K562 (cell line): ENCODE data around the gene NCF2. TPM values are rescaled to one million over a fixed set of nuclear protein-coding genes. Genes with fewer than 3 reads are reported as not detected.
A peak's percentile ranks its signal among the peaks of the same experiment; 100 is the strongest.

Experiments
- GABPA ChIP-seq: fragments of 200-800 bp; sonication (Bioruptor generic); conservative IDR thresholded peaks from 2 replicates; pipeline ENCODE4 v1.6.1; 2016; ENCODE audit warnings: low read depth, missing genetic modification characterization, missing compliant biosample characterization
- HIVEP1 ChIP-seq: fragments of 250-450 bp; sonication (Bioruptor Pico); IDR thresholded peaks from 2 replicates; pipeline ENCODE4 v1.4.0; 2020; ENCODE audit warnings: mild to moderate bottlenecking
- HLTF ChIP-seq: fragments of 450-650 bp; IDR thresholded peaks from 2 replicates; pipeline ENCODE4 v1.6.1; 2016
- MYC ChIP-seq, 2 experiments: fragments of 250-450 bp in 1 of 2; sonication (Bioruptor Pico) in 1 of 2; IDR thresholded peaks; 2 replicates each; pipeline versions ENCODE4 v1.5.1 to v1.6.1; 2012 to 2021; ENCODE audit warnings: low read depth in 2 of 2, borderline replicate concordance in 1 of 2, improper control_type of control experiment in 1 of 2, low read length in 1 of 2, mild to moderate bottlenecking in 1 of 2, moderate library complexity in 1 of 2
- SAFB2 ChIP-seq: fragments of 200-400 bp; formaldehyde crosslinking; IDR thresholded peaks from 2 replicates; pipeline ENCODE4 v1.6.1; 2018; ENCODE audit warnings: borderline replicate concordance, low read length, low read depth, moderate library complexity; ENCODE audit not compliant: severe bottlenecking
- SETDB1 ChIP-seq: IDR thresholded peaks from one replicate; pipeline ENCODE4 v1.6.1; 2012; ENCODE audit warnings: low read length, control low read depth, inconsistent platforms
- WHSC1 ChIP-seq: IDR thresholded peaks from one replicate; pipeline ENCODE4 v1.6.1; 2012; ENCODE audit warnings: low read length, control low read depth, inconsistent platforms
- ZFP30 ChIP-seq: fragments of 250-450 bp; sonication (Bioruptor Pico); IDR thresholded peaks from 2 replicates; pipeline ENCODE4 v1.8.0; 2022; ENCODE audit warnings: moderate library complexity, mild to moderate bottlenecking, inconsistent platforms, borderline replicate concordance
- ZNF175 ChIP-seq: fragments of 200-800 bp; sonication (Bioruptor generic); IDR thresholded peaks from 2 replicates; pipeline ENCODE4 v1.6.1; 2016; ENCODE audit warnings: low read depth, mild to moderate bottlenecking, missing genetic modification characterization, missing compliant biosample characterization
- ZNF561 ChIP-seq: fragments of 450-650 bp; formaldehyde crosslinking; conservative IDR thresholded peaks from 2 replicates; pipeline ENCODE4 v1.4.0; 2020; ENCODE audit warnings: mild to moderate bottlenecking, moderate library complexity
- polyA plus RNA-seq, 8 experiments: library from polyadenylated mRNA; depleted of rRNA in 4 of 8; stranded (reverse) in 5 of 8; unstranded in 3 of 8; fragments of >200 nt; fragmentation: Nextera tagmentation in 2 of 8; fragmentation: Illumina TruSeq in 1 of 8; extraction: Ambion mirVana in 2 of 8; extraction: Trizol in 1 of 8; gene quantifications; 2 replicates each; pipeline versions ENCODE4 v1.2.1 to v1.2.3, GENCODE V29; 2011 to 2014; ENCODE audit warnings: inconsistent platforms in 1 of 8, missing spikeins in 1 of 8
- total RNA-seq, 7 experiments: library from RNA; depleted of rRNA in 6 of 7; stranded (reverse); fragments of >200 nt in 6 of 7; fragmentation: Illumina TruSeq in 2 of 7; extraction: Trizol in 2 of 7; gene quantifications; 2 replicates each; pipeline versions ENCODE4 v1.2.1 to v1.2.3, GENCODE V29; 2011 to 2021; ENCODE audit warnings: low replicate concordance in 1 of 7
- TF ChIP-seq, protein P1 (sequence below): sonication (generic); formaldehyde crosslinking; IDR thresholded peaks from 2 replicates; pipeline ENCODE4 v1.8.0; 2022; ENCODE audit warnings: mild to moderate bottlenecking, missing genetic modification reagents
- TF ChIP-seq, protein P2 (sequence below): fragments of 450-650 bp; IDR thresholded peaks from 2 replicates; pipeline ENCODE4 v1.6.1; 2017; ENCODE audit warnings: antibody characterized with exemption, mild to moderate bottlenecking
- TF ChIP-seq, protein P3 (sequence below), 2 experiments: fragments of 450-650 bp in 1 of 2; IDR thresholded peaks; 2 replicates each; pipeline ENCODE4 v1.6.1; 2011 to 2017; ENCODE audit warnings: low read depth in 2 of 2, antibody characterized with exemption in 1 of 2, borderline replicate concordance in 1 of 2, low read length in 1 of 2, mild to moderate bottlenecking in 1 of 2, mixed read lengths in 1 of 2; ENCODE audit not compliant: control insufficient read depth in 1 of 2

The NCF2 gene
- total and polyA plus RNA-seq, 9 of the 15 experiments (the other 6 are each of a cell fraction or from before 2014, with no cell fraction given), result 0.07 to 0.54 (median 0.16) TPM; not detected in 3

DNA sequence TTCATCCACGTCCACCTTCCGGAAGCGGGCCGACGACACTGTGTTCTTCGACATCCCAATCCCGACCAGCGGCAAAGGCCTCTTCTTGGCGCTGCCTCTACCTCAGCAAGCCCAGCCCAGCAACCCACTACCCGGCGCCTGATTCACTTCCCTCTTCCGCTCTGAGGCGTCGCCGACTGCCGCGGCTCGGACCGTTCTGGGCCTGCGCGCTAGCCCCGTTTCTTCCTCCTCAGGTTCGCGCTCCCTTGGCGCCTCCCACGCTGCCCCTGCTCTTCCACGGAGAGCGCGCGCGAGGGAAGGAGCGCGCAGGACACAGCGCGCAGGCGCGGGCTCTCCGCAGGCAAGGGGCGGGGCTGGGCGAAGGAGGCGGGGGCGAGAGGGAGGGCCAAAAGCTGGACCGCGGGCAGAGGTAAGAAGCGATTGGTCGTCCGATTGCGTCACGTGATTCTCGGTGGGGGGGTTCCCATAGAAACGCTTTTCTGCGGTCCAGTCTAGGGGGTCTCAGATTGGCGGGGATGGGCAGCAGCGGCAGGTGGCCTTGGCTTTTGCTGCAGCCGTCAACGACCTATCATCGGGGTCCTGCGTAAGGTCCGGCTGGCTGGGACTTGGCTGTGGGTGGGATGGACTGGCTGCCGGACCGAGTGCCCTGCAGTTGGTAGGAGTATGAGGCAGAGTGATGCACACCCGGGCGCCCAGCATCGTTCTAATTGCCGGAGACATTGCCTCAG lies 45.5 kb upstream of the NCF2 start, which contains the start of gene ARPC5 (continued):
- TF ChIP-seq, protein P1, sequence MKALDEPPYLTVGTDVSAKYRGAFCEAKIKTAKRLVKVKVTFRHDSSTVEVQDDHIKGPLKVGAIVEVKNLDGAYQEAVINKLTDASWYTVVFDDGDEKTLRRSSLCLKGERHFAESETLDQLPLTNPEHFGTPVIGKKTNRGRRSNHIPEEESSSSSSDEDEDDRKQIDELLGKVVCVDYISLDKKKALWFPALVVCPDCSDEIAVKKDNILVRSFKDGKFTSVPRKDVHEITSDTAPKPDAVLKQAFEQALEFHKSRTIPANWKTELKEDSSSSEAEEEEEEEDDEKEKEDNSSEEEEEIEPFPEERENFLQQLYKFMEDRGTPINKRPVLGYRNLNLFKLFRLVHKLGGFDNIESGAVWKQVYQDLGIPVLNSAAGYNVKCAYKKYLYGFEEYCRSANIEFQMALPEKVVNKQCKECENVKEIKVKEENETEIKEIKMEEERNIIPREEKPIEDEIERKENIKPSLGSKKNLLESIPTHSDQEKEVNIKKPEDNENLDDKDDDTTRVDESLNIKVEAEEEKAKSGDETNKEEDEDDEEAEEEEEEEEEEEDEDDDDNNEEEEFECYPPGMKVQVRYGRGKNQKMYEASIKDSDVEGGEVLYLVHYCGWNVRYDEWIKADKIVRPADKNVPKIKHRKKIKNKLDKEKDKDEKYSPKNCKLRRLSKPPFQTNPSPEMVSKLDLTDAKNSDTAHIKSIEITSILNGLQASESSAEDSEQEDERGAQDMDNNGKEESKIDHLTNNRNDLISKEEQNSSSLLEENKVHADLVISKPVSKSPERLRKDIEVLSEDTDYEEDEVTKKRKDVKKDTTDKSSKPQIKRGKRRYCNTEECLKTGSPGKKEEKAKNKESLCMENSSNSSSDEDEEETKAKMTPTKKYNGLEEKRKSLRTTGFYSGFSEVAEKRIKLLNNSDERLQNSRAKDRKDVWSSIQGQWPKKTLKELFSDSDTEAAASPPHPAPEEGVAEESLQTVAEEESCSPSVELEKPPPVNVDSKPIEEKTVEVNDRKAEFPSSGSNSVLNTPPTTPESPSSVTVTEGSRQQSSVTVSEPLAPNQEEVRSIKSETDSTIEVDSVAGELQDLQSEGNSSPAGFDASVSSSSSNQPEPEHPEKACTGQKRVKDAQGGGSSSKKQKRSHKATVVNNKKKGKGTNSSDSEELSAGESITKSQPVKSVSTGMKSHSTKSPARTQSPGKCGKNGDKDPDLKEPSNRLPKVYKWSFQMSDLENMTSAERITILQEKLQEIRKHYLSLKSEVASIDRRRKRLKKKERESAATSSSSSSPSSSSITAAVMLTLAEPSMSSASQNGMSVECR (CRISPR knock-in tag), result peak; percentile 31; the same call in 1 of the 2 replicates
- TF ChIP-seq HIVEP1 (CRISPR knock-in tag), result no peak
- no peak for TF ChIP-seq ZNF561 (CRISPR knock-in tag)
- peak; percentile 29 for TF ChIP-seq SETDB1
- TF ChIP-seq, protein P2, sequence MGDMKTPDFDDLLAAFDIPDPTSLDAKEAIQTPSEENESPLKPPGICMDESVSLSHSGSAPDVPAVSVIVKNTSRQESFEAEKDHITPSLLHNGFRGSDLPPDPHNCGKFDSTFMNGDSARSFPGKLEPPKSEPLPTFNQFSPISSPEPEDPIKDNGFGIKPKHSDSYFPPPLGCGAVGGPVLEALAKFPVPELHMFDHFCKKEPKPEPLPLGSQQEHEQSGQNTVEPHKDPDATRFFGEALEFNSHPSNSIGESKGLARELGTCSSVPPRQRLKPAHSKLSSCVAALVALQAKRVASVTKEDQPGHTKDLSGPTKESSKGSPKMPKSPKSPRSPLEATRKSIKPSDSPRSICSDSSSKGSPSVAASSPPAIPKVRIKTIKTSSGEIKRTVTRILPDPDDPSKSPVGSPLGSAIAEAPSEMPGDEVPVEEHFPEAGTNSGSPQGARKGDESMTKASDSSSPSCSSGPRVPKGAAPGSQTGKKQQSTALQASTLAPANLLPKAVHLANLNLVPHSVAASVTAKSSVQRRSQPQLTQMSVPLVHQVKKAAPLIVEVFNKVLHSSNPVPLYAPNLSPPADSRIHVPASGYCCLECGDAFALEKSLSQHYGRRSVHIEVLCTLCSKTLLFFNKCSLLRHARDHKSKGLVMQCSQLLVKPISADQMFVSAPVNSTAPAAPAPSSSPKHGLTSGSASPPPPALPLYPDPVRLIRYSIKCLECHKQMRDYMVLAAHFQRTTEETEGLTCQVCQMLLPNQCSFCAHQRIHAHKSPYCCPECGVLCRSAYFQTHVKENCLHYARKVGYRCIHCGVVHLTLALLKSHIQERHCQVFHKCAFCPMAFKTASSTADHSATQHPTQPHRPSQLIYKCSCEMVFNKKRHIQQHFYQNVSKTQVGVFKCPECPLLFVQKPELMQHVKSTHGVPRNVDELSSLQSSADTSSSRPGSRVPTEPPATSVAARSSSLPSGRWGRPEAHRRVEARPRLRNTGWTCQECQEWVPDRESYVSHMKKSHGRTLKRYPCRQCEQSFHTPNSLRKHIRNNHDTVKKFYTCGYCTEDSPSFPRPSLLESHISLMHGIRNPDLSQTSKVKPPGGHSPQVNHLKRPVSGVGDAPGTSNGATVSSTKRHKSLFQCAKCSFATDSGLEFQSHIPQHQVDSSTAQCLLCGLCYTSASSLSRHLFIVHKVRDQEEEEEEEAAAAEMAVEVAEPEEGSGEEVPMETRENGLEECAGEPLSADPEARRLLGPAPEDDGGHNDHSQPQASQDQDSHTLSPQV, result no peak
- peak; percentile 86 for TF ChIP-seq GABPA (tag)
- TF ChIP-seq HLTF, result peak; percentile 52; the same call in 1 of the 2 replicates
- TF ChIP-seq SAFB2, result no peak
- TF ChIP-seq, protein P3, sequence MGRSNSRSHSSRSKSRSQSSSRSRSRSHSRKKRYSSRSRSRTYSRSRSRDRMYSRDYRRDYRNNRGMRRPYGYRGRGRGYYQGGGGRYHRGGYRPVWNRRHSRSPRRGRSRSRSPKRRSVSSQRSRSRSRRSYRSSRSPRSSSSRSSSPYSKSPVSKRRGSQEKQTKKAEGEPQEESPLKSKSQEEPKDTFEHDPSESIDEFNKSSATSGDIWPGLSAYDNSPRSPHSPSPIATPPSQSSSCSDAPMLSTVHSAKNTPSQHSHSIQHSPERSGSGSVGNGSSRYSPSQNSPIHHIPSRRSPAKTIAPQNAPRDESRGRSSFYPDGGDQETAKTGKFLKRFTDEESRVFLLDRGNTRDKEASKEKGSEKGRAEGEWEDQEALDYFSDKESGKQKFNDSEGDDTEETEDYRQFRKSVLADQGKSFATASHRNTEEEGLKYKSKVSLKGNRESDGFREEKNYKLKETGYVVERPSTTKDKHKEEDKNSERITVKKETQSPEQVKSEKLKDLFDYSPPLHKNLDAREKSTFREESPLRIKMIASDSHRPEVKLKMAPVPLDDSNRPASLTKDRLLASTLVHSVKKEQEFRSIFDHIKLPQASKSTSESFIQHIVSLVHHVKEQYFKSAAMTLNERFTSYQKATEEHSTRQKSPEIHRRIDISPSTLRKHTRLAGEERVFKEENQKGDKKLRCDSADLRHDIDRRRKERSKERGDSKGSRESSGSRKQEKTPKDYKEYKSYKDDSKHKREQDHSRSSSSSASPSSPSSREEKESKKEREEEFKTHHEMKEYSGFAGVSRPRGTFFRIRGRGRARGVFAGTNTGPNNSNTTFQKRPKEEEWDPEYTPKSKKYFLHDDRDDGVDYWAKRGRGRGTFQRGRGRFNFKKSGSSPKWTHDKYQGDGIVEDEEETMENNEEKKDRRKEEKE (IDR thresholded peaks at IDR 0.05; ENCODE audit: borderline replicate concordance in 1 of 2, control insufficient read depth in 1 of 2, low read depth in 2 of 2, low read length in 1 of 2), result 0 out of 4 replicates have a peak, but pooled peaks of 1 of the 2 experiments have one; percentile 34
- peak; percentile 78 for TF ChIP-seq MYC (IDR thresholded peaks at IDR 0.05; ENCODE audit: low read depth, low read length)
- TF ChIP-seq MYC (CRISPR knock-in tag; IDR thresholded peaks at IDR 0.05; ENCODE audit: borderline replicate concordance, low read depth), result no peak
- TF ChIP-seq ZFP30 (CRISPR knock-in tag), result no peak
- TF ChIP-seq ZNF175 (CRISPR knock-in tag), result no peak
- no peak for TF ChIP-seq WHSC1
